GM12878 (cell line): ENCODE results near the gene NOL4L. TPM values are rescaled to one million over a fixed set of nuclear protein-coding genes. Genes with fewer than 3 reads are reported as not detected.

ENCODE experiments used
- ATAC-seq: fragments of 200-7000 bp; cut with Tn5 transposase; 3 replicates; pipeline ENCODE4 v1.9.1; 2020; ENCODE audit warnings: mild to moderate bottlenecking, moderate library complexity
- BruUV-seq: library from RNA; stranded (reverse); fragments of 400-500 nt; replicated peaks from 2 replicates; lab custom pipeline; 2021; lab: Mats Ljungman, UMichigan
- CTCF ChIA-PET: fragments of 300-600 bp; sonication (Branson Sonifier 250); formaldehyde crosslinking; extraction: SDS; loops from one replicate; lab custom pipeline; 2021; ENCODE audit warnings: inconsistent platforms; lab: Yijun Ruan, JAX
- POLR2A ChIA-PET: fragments of 350-600 bp; formaldehyde crosslinking; extraction: SDS; loops from one replicate; lab custom pipeline; 2021; ENCODE audit warnings: inconsistent platforms; lab: Charles Lee
- RAD21 ChIA-PET: fragments of 300-600 bp; sonication (Branson Sonifier 250); formaldehyde crosslinking; loops from one replicate; lab custom pipeline; 2023; ENCODE audit warnings: antibody characterized with exemption; ENCODE audit not compliant: unreplicated experiment; lab: Charles Lee
- SMC1A ChIA-PET: fragments of 300-600 bp; sonication (Branson Sonifier 250); formaldehyde crosslinking; loops from one replicate; lab custom pipeline; 2023; ENCODE audit not compliant: unreplicated experiment, uncharacterized antibody; lab: Charles Lee
- DNase-seq: peaks from one replicate; pipeline ENCODE4 v3.0.0-alpha.2; 2011; ENCODE audit warnings: low read depth, low spot score
- FAIRE-seq: peaks from 3 replicates; lab custom pipeline; 2011; peaks lifted over from hg19 to GRCh38; lab: Jason Lieb, UNC
- H2AFZ ChIP-seq: 2 replicates; pipeline ENCODE4 v1.6.0; 2011; ENCODE audit warnings: low read depth, low read length, control low read depth; ENCODE audit not compliant: control insufficient read depth
- H3K27ac ChIP-seq: 2 replicates; pipeline ENCODE4 v1.5.1; 2011; ENCODE audit warnings: control low read depth; ENCODE audit not compliant: control insufficient read depth, insufficient read depth
- H3K27me3 ChIP-seq, 2 experiments: replicated peaks in 1 of 2; 2 replicates each; pipeline versions ENCODE4 v1.6.0 to v1.6.1; 2011; ENCODE audit warnings: low read length in 1 of 2; ENCODE audit not compliant: control insufficient read depth in 2 of 2, insufficient read depth in 2 of 2
- H3K36me3 ChIP-seq, 2 experiments: 2 replicates each; pipeline ENCODE4 v1.5.1; 2011; ENCODE audit warnings: low read length in 1 of 2; ENCODE audit not compliant: control insufficient read depth in 2 of 2, insufficient read depth in 2 of 2
- H3K4me1 ChIP-seq: 2 replicates; pipeline ENCODE4 v1.6.1; 2011; ENCODE audit warnings: mild to moderate bottlenecking, low read length, moderate library complexity, mixed read lengths; ENCODE audit not compliant: control insufficient read depth, insufficient read depth
- H3K4me2 ChIP-seq: 2 replicates; pipeline ENCODE4 v1.6.0; 2011; ENCODE audit warnings: control low read depth; ENCODE audit not compliant: control insufficient read depth, insufficient read depth
- H3K4me3 ChIP-seq: fragments of 200-600 bp; sonication (generic); 2 replicates; pipeline ENCODE4 v1.5.1; 2016
- H3K79me2 ChIP-seq: 2 replicates; pipeline ENCODE4 v1.6.0; 2011; ENCODE audit warnings: low read length; ENCODE audit not compliant: control insufficient read depth, insufficient read depth
- H3K9ac ChIP-seq: 2 replicates; pipeline ENCODE4 v1.8.0; 2011; ENCODE audit warnings: low read length, control low read depth, mixed read lengths; ENCODE audit not compliant: control insufficient read depth, insufficient read depth
- H3K9me3 ChIP-seq: replicated peaks from 3 replicates; pipeline ENCODE4 v1.5.1; 2011; ENCODE audit warnings: mild to moderate bottlenecking, low read length; ENCODE audit not compliant: control insufficient read depth, insufficient read depth
- H4K20me1 ChIP-seq: 2 replicates; pipeline ENCODE4 v1.6.0; 2011; ENCODE audit not compliant: control insufficient read depth, insufficient read depth
- BCLAF1 ChIP-seq: fragments of 450-650 bp; IDR thresholded peaks from 2 replicates; pipeline ENCODE4 v1.6.1; 2017; ENCODE audit warnings: antibody characterized with exemption, mild to moderate bottlenecking, moderate library complexity
- BRCA1 ChIP-seq: IDR thresholded peaks from 2 replicates; pipeline ENCODE4 v1.6.1; 2011; ENCODE audit warnings: low read depth, low read length, improper control_type of control experiment
- CHD2 ChIP-seq: IDR thresholded peaks from 2 replicates; pipeline ENCODE4 v1.6.1; 2011; ENCODE audit warnings: low read depth, low read length, improper control_type of control experiment, borderline replicate concordance
- ETV6 ChIP-seq, 2 experiments: fragments of 450-650 bp in 1 of 2; IDR thresholded peaks in 1 of 2; conservative IDR thresholded peaks in 1 of 2; 2 replicates each; pipeline ENCODE4 v1.6.1; 2014; ENCODE audit warnings: antibody characterized with exemption in 1 of 2, borderline replicate concordance in 1 of 2, low read depth in 1 of 2, mild to moderate bottlenecking in 1 of 2, moderate library complexity in 1 of 2
- HDAC6 ChIP-seq: fragments of 200-600 bp; sonication (generic); IDR thresholded peaks from one replicate; pipeline ENCODE4 v1.8.0; 2017; ENCODE audit warnings: antibody characterized with exemption; ENCODE audit not compliant: unreplicated experiment
- IKZF1 ChIP-seq: fragments of 450-650 bp; conservative IDR thresholded peaks from 2 replicates; pipeline ENCODE4 v1.6.1; 2017; ENCODE audit warnings: antibody characterized with exemption, mild to moderate bottlenecking
- MTA3 ChIP-seq: IDR thresholded peaks from 2 replicates; pipeline ENCODE4 v1.6.1; 2012; ENCODE audit warnings: low read length, inconsistent platforms, borderline replicate concordance
- MYC ChIP-seq: IDR thresholded peaks from 2 replicates; pipeline ENCODE4 v1.6.1; 2011; ENCODE audit warnings: mild to moderate bottlenecking, low read length, moderate library complexity, inconsistent platforms; ENCODE audit not compliant: insufficient read depth, insufficient replicate concordance, insufficient read length, severe bottlenecking
- NFIC ChIP-seq: IDR thresholded peaks from 2 replicates; pipeline ENCODE4 v1.6.1; 2012; ENCODE audit warnings: low read depth, mild to moderate bottlenecking, inconsistent platforms, low read length, moderate library complexity
- SMAD1 ChIP-seq: fragments of 450-650 bp; IDR thresholded peaks from 2 replicates; pipeline ENCODE4 v1.6.1; 2018; ENCODE audit warnings: mild to moderate bottlenecking, low read depth; ENCODE audit not compliant: partially characterized antibody
- TBL1XR1 ChIP-seq: IDR thresholded peaks from 2 replicates; pipeline ENCODE4 v1.6.1; 2012; ENCODE audit warnings: low read depth, low read length, improper control_type of control experiment
- TCF12 ChIP-seq: IDR thresholded peaks from 2 replicates; pipeline ENCODE4 v1.6.1; 2011; ENCODE audit warnings: low read depth, mild to moderate bottlenecking, low read length
- TCF7 ChIP-seq: IDR thresholded peaks from 2 replicates; pipeline ENCODE4 v1.6.1; 2014; ENCODE audit warnings: antibody characterized with exemption, borderline replicate concordance
- WRNIP1 ChIP-seq: IDR thresholded peaks from 2 replicates; pipeline ENCODE4 v1.6.1; 2011; ENCODE audit warnings: low read depth, low read length, improper control_type of control experiment, borderline replicate concordance
- ZBTB11 ChIP-seq: fragments of 450-650 bp; formaldehyde crosslinking; IDR thresholded peaks from 2 replicates; pipeline ENCODE4 v1.5.0; 2022; ENCODE audit warnings: mild to moderate bottlenecking, missing genetic modification characterization
- WGBS: methylation state at CpG from one replicate; pipeline ENCODE4 v1.1.6; 2016; ENCODE audit warnings: low lambda C conversion rate; ENCODE audit not compliant: insufficient replicate concordance, insufficient coverage; ENCODE audit errors: missing lambda C conversion rate; 5-methylcytosine and 5-hydroxymethylcytosine counted together
- in situ Hi-C: fragments of 300-500 bp; cut with MboI; formaldehyde crosslinking; loops from 9 replicates; pipeline ENCODE4 v1.14.3; 2018; ENCODE audit warnings: mixed read lengths
- intact Hi-C: fragments of 100-400 bp; cut with micrococcal nuclease; formaldehyde crosslinking; loops from one replicate; pipeline ENCODE4 v1.14.2; 2022; ENCODE audit not compliant: unreplicated experiment
- polyA plus RNA-seq, 11 experiments: library from polyadenylated mRNA; depleted of rRNA in 4 of 11; unstranded in 6 of 11; stranded (reverse) in 5 of 11; fragments of >200 nt; fragmentation: Nextera tagmentation in 4 of 11; fragmentation: Illumina TruSeq in 1 of 11; extraction: Ambion mirVana in 4 of 11; extraction: Trizol in 1 of 11; gene quantifications; 1 replicate in 1 of 11; 2 replicates in 10 of 11; pipeline versions ENCODE4 v1.2.1 to v1.2.3, GENCODE V29; 2011 to 2016; ENCODE audit warnings: inconsistent platforms in 2 of 11, missing spikeins in 2 of 11, low read depth in 1 of 11
- total RNA-seq, 4 experiments: library from RNA; depleted of rRNA in 3 of 4; stranded (reverse); fragments of >200 nt in 3 of 4; fragmentation: Illumina TruSeq in 1 of 4; extraction: Trizol in 1 of 4; gene quantifications; 2 replicates each; pipeline versions ENCODE4 v1.2.1 to v1.2.3, GENCODE V29; 2013 to 2021

The NOL4L gene
- total and polyA plus RNA-seq, 10 of the 15 experiments (the other 5 are each of a cell fraction or from before 2014, with no cell fraction given), result 2.3 to 24.0 (median 8.0) TPM

GRCh38 chr20:32575805-32576204, 9.3 kb downstream of the NOL4L start:
- no peak for DNase-seq
- H3K36me3 ChIP-seq, result no peaks in the 10 kb centered on the region; a peak in 1 of 4 replicates
- in situ Hi-C loops (no loop called here), intact Hi-C loops (no loop called here)
- TF ChIP-seq TBL1XR1, result no peak
- TF ChIP-seq TCF7, result no peak
- no peak for TF ChIP-seq MTA3
- TF ChIP-seq NFIC, result no peak
- no peak for TF ChIP-seq BCLAF1
- TF ChIP-seq HDAC6, result no peak
- TF ChIP-seq ETV6 (conservative IDR thresholded peaks at IDR 0.05 in 1 of 2, IDR thresholded peaks at IDR 0.05 in 1 of 2; ENCODE audit: borderline replicate concordance in 1 of 2, low read depth in 1 of 2), result no peak
- no peak for TF ChIP-seq ZBTB11
- TF ChIP-seq SMAD1, result no peak
- no peak for TF ChIP-seq IKZF1
- TF ChIP-seq BRCA1, result no peak
- no peak for TF ChIP-seq WRNIP1
- no peak for TF ChIP-seq MYC
- no peak for TF ChIP-seq TCF12
- no peak for TF ChIP-seq CHD2
- H3K27me3 ChIP-seq, result no peaks in the 10 kb centered on the region
- H3K9me3 ChIP-seq, result no peaks in the 10 kb centered on the region
- no peak overlapping the region for H3K4me3 ChIP-seq
- CTCF ChIA-PET, result no interaction called here
- WGBS, result 65% methylated on average over 5 of the region's 5 CpGs
- H3K79me2 ChIP-seq, result no peaks in the 10 kb centered on the region; the same call in none of the 2 replicates
- H3K9ac ChIP-seq, result no peak overlapping the region
- SMC1A ChIA-PET, result no interaction called here
- no peak overlapping the region for H3K4me2 ChIP-seq
- peaks cover under 1% of the 10 kb centered on the region; the same call in 1 of the 2 replicates for H4K20me1 ChIP-seq
- no peak for FAIRE-seq
- no peak for ATAC-seq
- no peaks in the 10 kb centered on the region; the same call in 1 of the 2 replicates for H3K4me1 ChIP-seq
- BruUV-seq, result no TSS peak
- H3K27ac ChIP-seq, result no peak overlapping the region
- RAD21 ChIA-PET, result no interaction called here
- no peak overlapping the region for H2AFZ ChIP-seq
- POLR2A ChIA-PET, result no interaction called here
